OCI-LY3 (cell line): ENCODE data around the gene RHD.
"Not testable (repeated sequence)": the region's sequence is repeated elsewhere in the genome, so short reads cannot be mapped to it uniquely, and the experiment has no call there.

Experiments used
- H2AFZ ChIP-seq: fragments of 200-600, 300-600 bp; shearing (Covaris generic); 2 replicates; pipeline ENCODE4 v1.6.0; 2014; ENCODE audit warnings: antibody characterized with exemption, low read depth, low read length
- H3K27ac ChIP-seq: fragments of 200-600, 300-600 bp; sonication (generic); 2 replicates; pipeline ENCODE4 v1.5.1; 2014; ENCODE audit warnings: mild to moderate bottlenecking, low read length, moderate library complexity, mixed read lengths
- H3K27me3 ChIP-seq: fragments of 200-600, 300-600 bp; sonication (generic); 2 replicates; pipeline ENCODE4 v1.6.1; 2014; ENCODE audit warnings: low read depth, low read length, mixed read lengths
- H3K36me3 ChIP-seq: fragments of 200-600, 300-600 bp; sonication (generic); replicated peaks from 2 replicates; pipeline ENCODE3; 2014; ENCODE audit warnings: low read depth, low read length, mixed read lengths
- H3K4me1 ChIP-seq: fragments of 300-600, 200-600 bp; sonication (generic); 2 replicates; pipeline ENCODE4 v1.6.1; 2014; ENCODE audit warnings: low read length, mixed read lengths
- H3K4me2 ChIP-seq: fragments of 200-600, 300-600 bp; sonication (generic); 2 replicates; pipeline ENCODE4 v1.6.1; 2014; ENCODE audit warnings: low read length, mixed read lengths
- H3K4me3 ChIP-seq: fragments of 300-600, 200-600 bp; sonication (generic); 2 replicates; pipeline ENCODE4 v1.5.1; 2014; ENCODE audit warnings: antibody characterized with exemption, mild to moderate bottlenecking, low read length, moderate library complexity
- H3K79me2 ChIP-seq: fragments of 300-600, 200-600 bp; shearing (Covaris generic); 2 replicates; pipeline ENCODE4 v1.6.1; 2014; ENCODE audit warnings: mild to moderate bottlenecking, low read length, mixed read lengths
- H3K9ac ChIP-seq: fragments of 300-600, 200-600 bp; shearing (Covaris generic); 2 replicates; pipeline ENCODE4 v1.6.0; 2014; ENCODE audit warnings: mild to moderate bottlenecking, low read length, moderate library complexity
- H3K9me3 ChIP-seq: fragments of 200-600, 300-600 bp; shearing (Covaris generic); 2 replicates; pipeline ENCODE4 v1.6.1; 2014; ENCODE audit warnings: low read length, mixed read lengths; ENCODE audit not compliant: insufficient read depth
- H4K20me1 ChIP-seq: fragments of 200-600, 300-600 bp; sonication (generic); 2 replicates; pipeline ENCODE4 v1.6.1; 2016; ENCODE audit warnings: low read length, mixed read lengths; ENCODE audit not compliant: insufficient read depth
- CTCF ChIP-seq: fragments of 200-600, 300-600 bp; sonication (generic); IDR thresholded peaks from 2 replicates; pipeline ENCODE4 v1.5.1; 2014; ENCODE audit warnings: antibody characterized with exemption, low read length, low read depth
- EZH2phosphoT487 ChIP-seq: fragments of 200-600 bp; shearing (Covaris generic); IDR thresholded peaks from 2 replicates; pipeline ENCODE4 v1.6.1; 2018; ENCODE audit warnings: antibody characterized with exemption, mixed run types, low read depth

RHD gene

DNA sequence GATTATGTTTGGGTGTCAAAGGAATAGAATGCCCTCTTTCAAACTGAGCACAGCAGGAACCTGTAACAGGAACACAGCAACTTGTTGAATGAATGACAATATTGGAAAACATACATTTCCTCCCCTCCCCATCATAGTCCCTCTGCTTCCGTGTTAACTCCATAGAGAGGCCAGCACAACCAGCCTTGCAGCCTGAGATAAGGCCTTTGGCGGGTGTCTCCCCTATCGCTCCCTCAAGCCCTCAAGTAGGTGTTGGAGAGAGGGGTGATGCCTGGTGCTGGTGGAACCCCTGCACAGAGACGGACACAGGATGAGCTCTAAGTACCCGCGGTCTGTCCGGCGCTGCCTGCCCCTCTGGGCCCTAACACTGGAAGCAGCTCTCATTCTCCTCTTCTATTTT lies at the start of gene RHD:
Gene RHD, plus strand, starts transcription at position 272 of the 400 bp plus-strand sequence. Its CDS starts 39 bp downstream, at position 311.
- not testable (repeated sequence) for H3K36me3 ChIP-seq, H3K27ac ChIP-seq, H3K4me3 ChIP-seq, H3K9me3 ChIP-seq, H4K20me1 ChIP-seq, H3K4me1 ChIP-seq, H3K79me2 ChIP-seq, H2AFZ ChIP-seq, H3K27me3 ChIP-seq, H3K4me2 ChIP-seq, H3K9ac ChIP-seq

DNA sequence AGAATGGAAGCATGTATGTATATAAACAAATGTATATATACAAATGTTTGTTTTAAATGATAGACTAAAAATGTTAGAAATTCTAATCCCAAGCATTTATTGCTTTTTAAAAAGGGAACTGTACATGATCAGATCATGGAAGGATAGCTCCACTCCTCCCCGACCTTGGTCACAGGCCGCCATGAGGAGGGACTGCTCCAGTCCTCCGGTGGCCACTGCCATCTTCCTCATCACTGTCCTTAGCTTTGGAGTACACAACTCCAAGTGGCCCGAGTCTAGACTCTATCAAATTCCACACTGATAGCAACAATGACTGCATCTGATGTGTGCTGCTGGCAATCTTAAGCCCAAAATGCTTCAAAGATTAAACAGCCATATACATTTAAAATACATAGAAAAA lies 49.7 kb upstream of the RHD start:
- peaks cover 5% of the 10 kb centered on the region for H3K36me3 ChIP-seq
- no peak for TF ChIP-seq CTCF
- no peak for TF ChIP-seq EZH2phosphoT487
- no peak overlapping the region for H3K9ac ChIP-seq
- H3K27me3 ChIP-seq: no peaks in the 10 kb centered on the region
- H3K4me1 ChIP-seq: no peaks in the 10 kb centered on the region
- H3K4me2 ChIP-seq: no peak overlapping the region
- no peaks in the 10 kb centered on the region for H3K9me3 ChIP-seq
- no peak overlapping the region for H3K4me3 ChIP-seq
- no peaks in the 10 kb centered on the region for H4K20me1 ChIP-seq
- H3K79me2 ChIP-seq: no peaks in the 10 kb centered on the region
- no peak overlapping the region for H2AFZ ChIP-seq
- H3K27ac ChIP-seq: no peak overlapping the region

DNA sequence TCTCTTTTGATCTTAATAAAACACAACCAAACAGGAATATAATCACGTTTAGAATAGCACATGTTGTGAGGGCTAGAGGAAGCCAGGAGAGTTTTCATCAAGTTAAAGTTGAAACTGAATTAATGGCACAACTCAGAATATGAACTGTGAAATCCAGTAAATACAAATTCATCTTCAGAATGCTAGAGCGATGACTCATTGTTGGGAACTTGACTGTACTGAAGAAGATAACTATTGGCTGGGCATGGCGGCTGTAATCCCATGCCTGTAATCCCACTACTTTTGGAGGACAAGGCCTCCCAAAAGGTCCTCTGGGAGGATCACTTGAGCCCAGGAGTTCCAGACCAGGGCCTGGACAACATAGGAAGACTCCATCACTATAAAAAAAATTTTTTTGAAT lies 48.8 kb upstream of the RHD start:
- Histone ChIP-seq H3K79me2 (no peaks in the 10 kb centered on the region), H3K27me3 (no peaks in the 10 kb centered on the region), H3K27ac (no peak overlapping the region), H3K4me2 (no peak overlapping the region), H3K9me3 (no peaks in the 10 kb centered on the region), H3K36me3 (peaks cover 5% of the 10 kb centered on the region), H3K9ac (no peak overlapping the region), H2AFZ (no peak overlapping the region), H4K20me1 (no peaks in the 10 kb centered on the region), H3K4me1 (no peaks in the 10 kb centered on the region), H3K4me3 (no peak overlapping the region)
- TF ChIP-seq CTCF: no peak
- TF ChIP-seq EZH2phosphoT487: no peak

GRCh38 chr1:25232027-25232865 lies 40.1 kb upstream of the RHD start, which contains the start of gene SYF2:
Gene SYF2 (minus strand): TSS chr1:25232502. CDS start chr1:25232467, 35 bp downstream.
- H3K4me1 ChIP-seq: peaks cover 12% of the 10 kb centered on the region
- H3K79me2 ChIP-seq: peaks cover 23% of the 10 kb centered on the region
- TF ChIP-seq CTCF: no peak
- H3K36me3 ChIP-seq: peaks cover 1% of the 10 kb centered on the region
- H3K27ac ChIP-seq: peak within 1 kb of the TSS; percentile 69
- peak within 1 kb of the TSS; percentile 86 for H3K4me2 ChIP-seq
- peak within 1 kb of the TSS; percentile 79; the same call in 1 of the 2 replicates for H2AFZ ChIP-seq
- no peaks in the 10 kb centered on the region for H4K20me1 ChIP-seq
- peak within 1 kb of the TSS; percentile 80 for H3K9ac ChIP-seq
- H3K9me3 ChIP-seq: no peaks in the 10 kb centered on the region
- peak within 1 kb of the TSS; percentile 90 for H3K4me3 ChIP-seq
- no peaks in the 10 kb centered on the region for H3K27me3 ChIP-seq
